Measurements from ENCODE around the gene KRABD2.

The KRABD2 gene

GRCh38 chr17:8413938-8414337 lies 37.4 kb upstream of the KRABD2 start:
- Histone ChIP-seq H3K36me3 (ENCODE audit: control insufficient read depth in 2 of 2, extremely low read depth in 1 of 2, insufficient read depth in 2 of 2, low read length in 2 of 2) (no peaks in the 10 kb centered on the region), H2AFZ (ENCODE audit: control insufficient read depth, low read length) (no peak overlapping the region), H3K9me3 (ENCODE audit: control insufficient read depth, low read depth, low read length) (no peaks in the 10 kb centered on the region), H3K4me2 (ENCODE audit: control insufficient read depth, extremely low read depth, insufficient read depth, low read depth, low read length) (no peak overlapping the region), H3K79me2 (ENCODE audit: control insufficient read depth, insufficient read depth, low read length) (no peaks in the 10 kb centered on the region), H4K20me1 (ENCODE audit: control insufficient read depth, extremely low read depth, insufficient read depth, low read length) (no peaks in the 10 kb centered on the region), H3K27me3 (ENCODE audit: control insufficient read depth, extremely low read depth, insufficient read depth, low read length) (no peaks in the 10 kb centered on the region), H3K9ac (ENCODE audit: control insufficient read depth, extremely low read depth, insufficient read depth, low read length) (no peak overlapping the region), H3K4me1 (ENCODE audit: control insufficient read depth, extremely low read depth, insufficient read depth, low read length) (peaks cover 9% of the 10 kb centered on the region), H3K9me1 (ENCODE audit: control insufficient read depth, extremely low read depth, insufficient read depth, low read length) (no peaks in the 10 kb centered on the region), H3K4me3 (ENCODE audit: control insufficient read depth in 2 of 3, extremely low read depth in 1 of 3, insufficient read depth in 2 of 3, low read depth in 1 of 3, low read length in 3 of 3) (no peak overlapping the region), H3K27ac (ENCODE audit: control insufficient read depth, insufficient read depth, low read length) (no peak overlapping the region)
- FAIRE-seq (no peak), DNase-seq (ENCODE audit: low read depth, low spot score) (no peak)
- TF ChIP-seq EZH2 (IDR thresholded peaks at IDR 0.05; ENCODE audit: low read length) (no peak), CTCF (optimal IDR thresholded peaks at IDR 0.05 in 1 of 3, IDR thresholded peaks at IDR 0.05 in 1 of 3, conservative IDR thresholded peaks at IDR 0.05 in 1 of 3; ENCODE audit: extremely low read depth in 1 of 3, insufficient read depth in 2 of 3, low read length in 3 of 3) (no peak)
- dilution Hi-C loops (cut with MboI; ENCODE audit: extremely low pct_ligation_motif_present, low sequenced_read_pairs): no loop called here

- FAIRE-seq: no peak
- no peak overlapping the region for H3K27ac ChIP-seq (ENCODE audit: control insufficient read depth, insufficient read depth, low read length)
- dilution Hi-C loops (cut with MboI; ENCODE audit: extremely low pct_ligation_motif_present, low sequenced_read_pairs): no loop called here
These were observed 36.8 kb upstream of the KRABD2 start for GRCh38 chr17:8413328-8413727.

More at GRCh38 chr17:8413328-8413727, 36.8 kb upstream of the KRABD2 start:
- no peak overlapping the region for H3K9ac ChIP-seq (ENCODE audit: control insufficient read depth, extremely low read depth, insufficient read depth, low read length)
- no peaks in the 10 kb centered on the region for H3K79me2 ChIP-seq (ENCODE audit: control insufficient read depth, insufficient read depth, low read length)
- DNase-seq (ENCODE audit: low read depth, low spot score): no peak
- no peaks in the 10 kb centered on the region for H3K27me3 ChIP-seq (ENCODE audit: control insufficient read depth, extremely low read depth, insufficient read depth, low read length)
- no peaks in the 10 kb centered on the region for H3K9me1 ChIP-seq (ENCODE audit: control insufficient read depth, extremely low read depth, insufficient read depth, low read length)
- H2AFZ ChIP-seq (ENCODE audit: control insufficient read depth, low read length): no peak overlapping the region
- no peaks in the 10 kb centered on the region for H3K9me3 ChIP-seq (ENCODE audit: control insufficient read depth, low read depth, low read length)
- no peaks in the 10 kb centered on the region for H4K20me1 ChIP-seq (ENCODE audit: control insufficient read depth, extremely low read depth, insufficient read depth, low read length)
- H3K36me3 ChIP-seq (ENCODE audit: control insufficient read depth in 2 of 2, extremely low read depth in 1 of 2, insufficient read depth in 2 of 2, low read length in 2 of 2): no peaks in the 10 kb centered on the region
- H3K4me1 ChIP-seq (ENCODE audit: control insufficient read depth, extremely low read depth, insufficient read depth, low read length): peaks cover 14% of the 10 kb centered on the region
- H3K4me3 ChIP-seq (ENCODE audit: control insufficient read depth in 2 of 3, extremely low read depth in 1 of 3, insufficient read depth in 2 of 3, low read depth in 1 of 3, low read length in 3 of 3): no peak overlapping the region
- H3K4me2 ChIP-seq (ENCODE audit: control insufficient read depth, extremely low read depth, insufficient read depth, low read depth, low read length): no peak overlapping the region
- no peak for TF ChIP-seq CTCF (optimal IDR thresholded peaks at IDR 0.05 in 1 of 3, IDR thresholded peaks at IDR 0.05 in 1 of 3, conservative IDR thresholded peaks at IDR 0.05 in 1 of 3; ENCODE audit: extremely low read depth in 1 of 3, insufficient read depth in 2 of 3, low read length in 3 of 3)
- TF ChIP-seq EZH2 (IDR thresholded peaks at IDR 0.05; ENCODE audit: low read length): no peak
